ENCODE data around the gene GPR37L1.
"Not testable (repeated sequence)": the region's sequence is repeated elsewhere in the genome, so short reads cannot be mapped to it uniquely, and the experiment has no call there.

The GPR37L1 gene

DNA sequence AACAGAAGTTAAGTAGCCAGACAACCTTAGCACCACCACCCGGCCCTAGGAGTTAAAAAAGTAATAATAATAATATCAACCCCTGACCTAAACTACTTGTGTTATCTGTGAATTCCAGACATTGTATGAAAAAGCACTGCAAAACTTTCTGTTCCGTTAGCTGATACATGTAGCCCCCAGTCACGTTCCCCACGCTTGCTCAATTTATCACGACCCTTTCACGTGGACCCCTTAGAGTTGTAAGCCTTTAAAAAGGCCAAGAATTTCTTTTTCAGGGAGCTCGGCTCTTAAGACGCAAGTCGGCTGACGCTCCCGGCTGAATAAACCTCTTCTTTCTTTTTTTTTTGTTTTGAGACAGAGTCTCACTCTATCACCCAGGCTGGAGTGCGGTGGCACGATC lies 44.3 kb downstream of the GPR37L1 start:
- H3K36me3 ChIP-seq (ENCODE audit: control insufficient read depth in 1 of 2, insufficient read depth in 2 of 2, low read length in 2 of 2); H3K9ac ChIP-seq (ENCODE audit: low read depth in 1 of 2, low read length in 2 of 2); H3K4me3 ChIP-seq (ENCODE audit: low read depth in 1 of 2, low read length in 2 of 2); H3K27me3 ChIP-seq (ENCODE audit: control insufficient read depth in 1 of 2, insufficient read depth in 2 of 2, low read length in 2 of 2); H3K9me3 ChIP-seq (ENCODE audit: control insufficient read depth in 1 of 2, low read length in 2 of 2); H3K27ac ChIP-seq (ENCODE audit: low read depth, low read length): not testable (repeated sequence)
- H3K4me1 ChIP-seq (ENCODE audit: control insufficient read depth in 1 of 2, insufficient read depth in 2 of 2, low read length in 2 of 2): peaks cover 19 to 24% of the 10 kb centered on the region in 2 donors

- Histone ChIP-seq H3K9me3 (ENCODE audit: control insufficient read depth in 1 of 2, low read length in 2 of 2) (no peaks in the 10 kb centered on the region), H3K4me1 (ENCODE audit: control insufficient read depth in 1 of 2, insufficient read depth in 2 of 2, low read length in 2 of 2) (peaks cover 11 to 17% of the 10 kb centered on the region in 2 donors), H3K27ac (ENCODE audit: low read depth, low read length) (no peak overlapping the region), H3K36me3 (ENCODE audit: control insufficient read depth in 1 of 2, insufficient read depth in 2 of 2, low read length in 2 of 2) (no peaks in the 10 kb centered on the region), H3K27me3 (ENCODE audit: control insufficient read depth in 1 of 2, insufficient read depth in 2 of 2, low read length in 2 of 2) (no peaks in the 10 kb centered on the region), H3K9ac (ENCODE audit: low read depth in 1 of 2, low read length in 2 of 2) (no peak overlapping the region), H3K4me3 (ENCODE audit: low read depth in 1 of 2, low read length in 2 of 2) (no peak overlapping the region)
Measured at GRCh38 chr1:202167708-202168415, 45.1 kb downstream of the GPR37L1 start.

GRCh38 chr1:202168861-202169260 lies 46.1 kb downstream of the GPR37L1 start:
- no peaks in the 10 kb centered on the region for H3K36me3 ChIP-seq (ENCODE audit: control insufficient read depth in 1 of 2, insufficient read depth in 2 of 2, low read length in 2 of 2)
- no peak overlapping the region for H3K4me3 ChIP-seq (ENCODE audit: low read depth in 1 of 2, low read length in 2 of 2)
- H3K9ac ChIP-seq (ENCODE audit: low read depth in 1 of 2, low read length in 2 of 2): no peak overlapping the region
- H3K4me1 ChIP-seq (ENCODE audit: control insufficient read depth in 1 of 2, insufficient read depth in 2 of 2, low read length in 2 of 2): peaks cover 6 to 8% of the 10 kb centered on the region in 2 donors
- no peaks in the 10 kb centered on the region for H3K9me3 ChIP-seq (ENCODE audit: control insufficient read depth in 1 of 2, low read length in 2 of 2)
- no peak overlapping the region for H3K27ac ChIP-seq (ENCODE audit: low read depth, low read length)
- H3K27me3 ChIP-seq (ENCODE audit: control insufficient read depth in 1 of 2, insufficient read depth in 2 of 2, low read length in 2 of 2): no peaks in the 10 kb centered on the region

GRCh38 chr1:202170726-202171125 lies 48.0 kb downstream of the GPR37L1 start:
- Histone ChIP-seq H3K36me3 (ENCODE audit: control insufficient read depth in 1 of 2, insufficient read depth in 2 of 2, low read length in 2 of 2) (no peaks in the 10 kb centered on the region), H3K9ac (ENCODE audit: low read depth in 1 of 2, low read length in 2 of 2) (no peak overlapping the region), H3K9me3 (ENCODE audit: control insufficient read depth in 1 of 2, low read length in 2 of 2) (no peaks in the 10 kb centered on the region), H3K4me1 (ENCODE audit: control insufficient read depth in 1 of 2, insufficient read depth in 2 of 2, low read length in 2 of 2) (peaks cover 0 to 6% of the 10 kb centered on the region in 2 donors), H3K27ac (ENCODE audit: low read depth, low read length) (no peak overlapping the region), H3K27me3 (ENCODE audit: control insufficient read depth in 1 of 2, insufficient read depth in 2 of 2, low read length in 2 of 2) (no peaks in the 10 kb centered on the region), H3K4me3 (ENCODE audit: low read depth in 1 of 2, low read length in 2 of 2) (no peak overlapping the region)

DNA sequence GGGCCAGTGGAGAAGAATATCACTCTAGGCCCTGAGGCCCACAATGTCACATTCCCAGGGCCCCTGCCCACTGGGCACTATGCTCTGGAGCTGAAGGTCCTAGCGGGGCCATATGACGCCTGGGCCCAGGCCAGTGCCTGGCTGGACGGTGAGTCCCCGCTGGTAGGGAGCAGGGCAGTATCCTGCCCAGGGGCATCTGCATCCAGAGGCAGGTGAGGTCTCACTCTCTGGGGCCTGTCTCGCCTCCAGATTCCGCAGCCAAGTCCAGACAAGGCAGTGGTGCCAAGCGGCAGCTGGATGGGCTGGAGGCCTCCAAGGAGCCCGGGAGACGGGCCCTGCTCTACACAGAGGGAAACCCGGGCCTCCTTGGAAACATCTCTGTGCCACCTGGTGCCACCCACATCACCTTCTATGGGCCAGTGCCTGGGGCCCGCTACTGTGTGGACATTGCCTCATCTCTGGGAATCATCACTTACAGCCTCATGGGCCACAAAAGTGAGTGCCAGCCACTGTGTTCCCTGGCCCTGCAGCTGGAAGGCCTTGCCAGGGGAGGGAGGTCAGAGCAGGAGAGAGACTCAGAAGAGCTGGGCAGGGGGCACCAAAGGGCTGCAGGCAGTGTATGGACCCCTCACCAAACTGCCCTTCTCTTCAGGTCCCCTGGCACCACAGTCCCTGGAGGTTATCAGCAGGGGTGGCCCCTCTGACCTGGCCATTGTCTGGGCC lies 48.7 kb downstream of the GPR37L1 start:
- Histone ChIP-seq H3K4me3 (ENCODE audit: low read depth in 1 of 2, low read length in 2 of 2) (no peak overlapping the region), H3K9ac (ENCODE audit: low read depth in 1 of 2, low read length in 2 of 2) (no peak overlapping the region), H3K27ac (ENCODE audit: low read depth, low read length) (no peak overlapping the region), H3K36me3 (ENCODE audit: control insufficient read depth in 1 of 2, insufficient read depth in 2 of 2, low read length in 2 of 2) (no peaks in the 10 kb centered on the region), H3K27me3 (ENCODE audit: control insufficient read depth in 1 of 2, insufficient read depth in 2 of 2, low read length in 2 of 2) (no peaks in the 10 kb centered on the region), H3K4me1 (ENCODE audit: control insufficient read depth in 1 of 2, insufficient read depth in 2 of 2, low read length in 2 of 2) (peaks cover 0 to 6% of the 10 kb centered on the region in 2 donors), H3K9me3 (ENCODE audit: control insufficient read depth in 1 of 2, low read length in 2 of 2) (no peaks in the 10 kb centered on the region)

- Histone ChIP-seq H3K36me3 (ENCODE audit: control insufficient read depth in 1 of 2, insufficient read depth in 2 of 2, low read length in 2 of 2) (no peaks in the 10 kb centered on the region), H3K27me3 (ENCODE audit: control insufficient read depth in 1 of 2, insufficient read depth in 2 of 2, low read length in 2 of 2) (no peaks in the 10 kb centered on the region), H3K27ac (ENCODE audit: low read depth, low read length) (no peak overlapping the region), H3K4me3 (ENCODE audit: low read depth in 1 of 2, low read length in 2 of 2) (no peak overlapping the region), H3K9me3 (ENCODE audit: control insufficient read depth in 1 of 2, low read length in 2 of 2) (no peaks in the 10 kb centered on the region), H3K4me1 (ENCODE audit: control insufficient read depth in 1 of 2, insufficient read depth in 2 of 2, low read length in 2 of 2) (peaks cover 0 to 6% of the 10 kb centered on the region in 2 donors), H3K9ac (ENCODE audit: low read depth in 1 of 2, low read length in 2 of 2) (no peak overlapping the region)
Measured at GRCh38 chr1:202172015-202172355, 49.3 kb downstream of the GPR37L1 start.

GRCh38 chr1:202173993-202174392 lies 51.3 kb downstream of the GPR37L1 start:
- Histone ChIP-seq H3K4me3 (ENCODE audit: low read depth in 1 of 2, low read length in 2 of 2) (no peak overlapping the region), H3K27ac (ENCODE audit: low read depth, low read length) (no peak overlapping the region), H3K9me3 (ENCODE audit: control insufficient read depth in 1 of 2, low read length in 2 of 2) (no peaks in the 10 kb centered on the region), H3K27me3 (ENCODE audit: control insufficient read depth in 1 of 2, insufficient read depth in 2 of 2, low read length in 2 of 2) (peaks cover 0 to 4% of the 10 kb centered on the region in 2 donors), H3K9ac (ENCODE audit: low read depth in 1 of 2, low read length in 2 of 2) (no peak overlapping the region), H3K36me3 (ENCODE audit: control insufficient read depth in 1 of 2, insufficient read depth in 2 of 2, low read length in 2 of 2) (no peaks in the 10 kb centered on the region), H3K4me1 (ENCODE audit: control insufficient read depth in 1 of 2, insufficient read depth in 2 of 2, low read length in 2 of 2) (no peaks in the 10 kb centered on the region)

- H3K9ac ChIP-seq (ENCODE audit: low read depth in 1 of 2, low read length in 2 of 2): no peak overlapping the region
- no peak overlapping the region for H3K4me3 ChIP-seq (ENCODE audit: low read depth in 1 of 2, low read length in 2 of 2)
- H3K4me1 ChIP-seq (ENCODE audit: control insufficient read depth in 1 of 2, insufficient read depth in 2 of 2, low read length in 2 of 2): no peaks in the 10 kb centered on the region
- H3K9me3 ChIP-seq (ENCODE audit: control insufficient read depth in 1 of 2, low read length in 2 of 2): no peaks in the 10 kb centered on the region
- H3K36me3 ChIP-seq (ENCODE audit: control insufficient read depth in 1 of 2, insufficient read depth in 2 of 2, low read length in 2 of 2): no peaks in the 10 kb centered on the region
- H3K27ac ChIP-seq (ENCODE audit: low read depth, low read length): no peak overlapping the region
- peaks cover 0 to 8% of the 10 kb centered on the region in 2 donors for H3K27me3 ChIP-seq (ENCODE audit: control insufficient read depth in 1 of 2, insufficient read depth in 2 of 2, low read length in 2 of 2)
Measured at GRCh38 chr1:202176949-202177927, 54.5 kb downstream of the GPR37L1 start.

GRCh38 chr1:202179828-202180750 lies 57.4 kb downstream of the GPR37L1 start:
- Histone ChIP-seq H3K36me3 (ENCODE audit: control insufficient read depth in 1 of 2, insufficient read depth in 2 of 2, low read length in 2 of 2) (no peaks in the 10 kb centered on the region), H3K4me1 (ENCODE audit: control insufficient read depth in 1 of 2, insufficient read depth in 2 of 2, low read length in 2 of 2) (peaks cover 4% of the 10 kb centered on the region in 2 donors), H3K4me3 (ENCODE audit: low read depth in 1 of 2, low read length in 2 of 2) (no peak overlapping the region), H3K27ac (ENCODE audit: low read depth, low read length) (no peak overlapping the region), H3K9me3 (ENCODE audit: control insufficient read depth in 1 of 2, low read length in 2 of 2) (no peaks in the 10 kb centered on the region), H3K9ac (ENCODE audit: low read depth in 1 of 2, low read length in 2 of 2) (no peak overlapping the region), H3K27me3 (ENCODE audit: control insufficient read depth in 1 of 2, insufficient read depth in 2 of 2, low read length in 2 of 2) (peaks cover 0 to 8% of the 10 kb centered on the region in 2 donors)

Measured in duodenal mucosa (tissue), 2 donors.